Fibroblast of lung (primary cell): ENCODE data around the gene MGAT4A.

Experiments
- EZH2 ChIP-seq: IDR thresholded peaks from 2 replicates; pipeline ENCODE4 v1.5.1; 2012; ENCODE audit warnings: low read length, control low read depth, mild to moderate bottlenecking; ENCODE audit errors: missing control alignments
- TF ChIP-seq, protein P1 (sequence below), 2 donors: IDR thresholded peaks in 1 of 2; conservative IDR thresholded peaks in 1 of 2; 1 replicate in 1 of 2; 2 replicates in 1 of 2; pipeline ENCODE4 v1.5.1; 2011 to 2012; ENCODE audit warnings: low read length in 2 of 2, control low read depth in 1 of 2, inconsistent platforms in 1 of 2, low read depth in 1 of 2, mild to moderate bottlenecking in 1 of 2

DNA sequence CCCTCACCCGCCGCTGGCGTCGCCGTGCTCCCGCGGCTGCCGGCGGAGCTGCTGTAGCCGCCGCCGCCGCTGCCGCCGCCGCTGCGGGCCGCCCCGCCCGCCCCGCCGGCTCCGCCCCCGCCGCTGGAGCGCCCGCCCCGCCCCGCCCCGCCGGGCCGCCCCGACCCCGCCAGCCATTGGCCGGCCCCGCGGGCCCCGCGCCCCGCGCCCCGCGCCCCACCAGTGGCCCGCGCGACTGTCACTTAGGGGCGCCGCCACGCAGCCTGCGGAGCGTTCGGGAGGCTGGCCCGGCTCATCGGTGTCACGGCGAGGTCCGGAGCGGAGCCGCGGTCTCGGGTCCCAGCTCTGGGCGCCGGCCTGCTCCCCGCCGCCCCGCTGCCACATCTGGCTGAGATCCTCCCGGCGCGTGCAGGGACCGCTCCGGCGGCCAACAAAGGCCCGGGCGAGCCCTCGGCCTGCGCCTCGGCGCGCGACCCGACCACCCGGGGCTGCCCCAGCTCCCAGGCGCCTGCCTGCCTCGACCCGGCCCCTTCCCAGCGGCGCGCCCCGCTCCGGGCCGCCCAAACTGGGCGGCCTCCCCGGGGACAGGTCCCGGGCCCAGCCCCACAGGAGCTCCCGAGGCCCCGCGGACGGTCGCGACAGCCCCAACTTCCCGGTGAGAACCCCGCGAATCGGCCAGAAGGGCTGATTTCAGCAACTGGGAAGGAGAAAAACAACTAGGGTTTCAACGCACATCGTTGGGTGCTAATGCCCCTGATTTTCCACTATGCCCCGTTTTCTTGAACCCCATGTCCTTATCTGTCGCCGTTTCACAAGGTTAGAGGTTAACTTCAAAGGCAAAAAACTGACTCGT, at the start of gene MGAT4A:
- TF ChIP-seq, protein P1, sequence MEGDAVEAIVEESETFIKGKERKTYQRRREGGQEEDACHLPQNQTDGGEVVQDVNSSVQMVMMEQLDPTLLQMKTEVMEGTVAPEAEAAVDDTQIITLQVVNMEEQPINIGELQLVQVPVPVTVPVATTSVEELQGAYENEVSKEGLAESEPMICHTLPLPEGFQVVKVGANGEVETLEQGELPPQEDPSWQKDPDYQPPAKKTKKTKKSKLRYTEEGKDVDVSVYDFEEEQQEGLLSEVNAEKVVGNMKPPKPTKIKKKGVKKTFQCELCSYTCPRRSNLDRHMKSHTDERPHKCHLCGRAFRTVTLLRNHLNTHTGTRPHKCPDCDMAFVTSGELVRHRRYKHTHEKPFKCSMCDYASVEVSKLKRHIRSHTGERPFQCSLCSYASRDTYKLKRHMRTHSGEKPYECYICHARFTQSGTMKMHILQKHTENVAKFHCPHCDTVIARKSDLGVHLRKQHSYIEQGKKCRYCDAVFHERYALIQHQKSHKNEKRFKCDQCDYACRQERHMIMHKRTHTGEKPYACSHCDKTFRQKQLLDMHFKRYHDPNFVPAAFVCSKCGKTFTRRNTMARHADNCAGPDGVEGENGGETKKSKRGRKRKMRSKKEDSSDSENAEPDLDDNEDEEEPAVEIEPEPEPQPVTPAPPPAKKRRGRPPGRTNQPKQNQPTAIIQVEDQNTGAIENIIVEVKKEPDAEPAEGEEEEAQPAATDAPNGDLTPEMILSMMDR (conservative IDR thresholded peaks at IDR 0.05 in 1 of 2, IDR thresholded peaks at IDR 0.05 in 1 of 2; ENCODE audit: low read depth in 1 of 2, low read length in 2 of 2) = no peak
- no peak for TF ChIP-seq EZH2
